GM20431 (cell line): Measurements from ENCODE around the gene GNS.
"Not testable (repeated sequence)": the region's sequence is repeated elsewhere in the genome, so short reads cannot be mapped to it uniquely, and the experiment has no call there.

Experiments used
- in situ Hi-C: fragments of 300-500 bp; cut with MseI, MboI; formaldehyde crosslinking; loops from one replicate; pipeline ENCODE4 v1.15.0; 2020; ENCODE audit warnings: low sequenced_read_pairs; ENCODE audit not compliant: unreplicated experiment

GNS gene

DNA sequence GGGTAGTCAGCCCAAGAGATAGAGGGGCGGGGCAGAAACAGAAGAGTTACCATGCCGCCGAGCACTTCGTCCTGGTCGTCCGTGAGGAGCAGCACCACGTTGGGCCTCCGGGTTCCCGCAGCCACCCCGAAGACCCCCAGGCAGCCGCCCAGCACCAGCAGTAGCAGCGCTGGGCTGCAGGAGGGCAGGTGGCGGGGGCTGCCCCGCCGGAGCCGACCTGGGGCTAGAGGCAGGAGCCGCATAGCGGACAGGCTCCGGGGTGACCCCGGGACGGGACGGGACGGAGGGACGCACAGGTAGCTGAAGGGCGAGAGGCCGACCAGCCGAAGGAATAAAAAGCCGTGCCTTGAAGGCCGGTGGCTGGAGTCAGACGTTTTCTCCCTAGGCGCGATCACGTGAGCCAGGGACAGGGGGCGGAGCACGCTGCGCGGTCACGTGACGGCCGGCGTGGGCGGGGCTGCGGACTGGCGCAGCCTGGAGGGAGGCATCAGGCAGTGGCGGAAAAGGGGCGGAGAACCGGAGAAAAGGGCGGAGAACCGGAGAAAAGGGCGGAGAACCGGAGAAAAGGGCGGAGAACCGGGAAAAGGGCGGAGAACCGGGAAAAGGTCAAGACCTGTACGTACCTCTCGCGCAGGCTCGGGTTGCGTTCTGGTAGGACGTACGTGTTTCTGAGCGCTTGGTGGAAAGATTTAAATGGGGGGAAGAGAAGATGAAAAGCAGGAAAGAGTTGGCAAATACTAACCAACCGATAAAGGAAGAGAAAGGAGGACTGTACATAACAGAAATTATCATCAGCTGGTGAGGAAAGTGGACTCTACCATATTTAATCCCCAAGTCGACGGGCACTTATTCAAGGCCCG lies at the start of gene GNS:
Gene GNS, minus strand, starts transcription at position 372 of the 860 bp plus-strand sequence. Its CDS starts 130 bp downstream, at position 242.
- in situ Hi-C loops = no loop called here

DNA sequence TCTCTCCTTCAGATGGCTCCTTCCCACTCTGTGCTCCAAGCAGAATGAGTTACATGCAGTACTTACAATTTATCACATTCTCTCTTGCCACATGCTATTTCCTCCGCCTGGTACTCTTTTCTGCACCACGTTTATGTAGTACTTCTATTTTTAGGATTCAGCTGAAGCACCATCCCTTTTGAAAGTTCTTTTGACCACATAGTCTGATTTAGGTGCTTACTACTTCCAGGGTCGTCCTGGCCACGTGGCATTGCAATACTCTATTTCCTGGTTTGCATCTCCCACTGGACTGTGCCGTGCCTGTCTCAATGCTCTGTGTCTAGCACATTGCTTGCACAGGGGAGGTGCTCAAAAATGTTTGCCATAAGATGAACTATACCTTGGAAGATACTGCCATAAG lies 48.9 kb upstream of the GNS start:
- in situ Hi-C loops = no loop called here

DNA sequence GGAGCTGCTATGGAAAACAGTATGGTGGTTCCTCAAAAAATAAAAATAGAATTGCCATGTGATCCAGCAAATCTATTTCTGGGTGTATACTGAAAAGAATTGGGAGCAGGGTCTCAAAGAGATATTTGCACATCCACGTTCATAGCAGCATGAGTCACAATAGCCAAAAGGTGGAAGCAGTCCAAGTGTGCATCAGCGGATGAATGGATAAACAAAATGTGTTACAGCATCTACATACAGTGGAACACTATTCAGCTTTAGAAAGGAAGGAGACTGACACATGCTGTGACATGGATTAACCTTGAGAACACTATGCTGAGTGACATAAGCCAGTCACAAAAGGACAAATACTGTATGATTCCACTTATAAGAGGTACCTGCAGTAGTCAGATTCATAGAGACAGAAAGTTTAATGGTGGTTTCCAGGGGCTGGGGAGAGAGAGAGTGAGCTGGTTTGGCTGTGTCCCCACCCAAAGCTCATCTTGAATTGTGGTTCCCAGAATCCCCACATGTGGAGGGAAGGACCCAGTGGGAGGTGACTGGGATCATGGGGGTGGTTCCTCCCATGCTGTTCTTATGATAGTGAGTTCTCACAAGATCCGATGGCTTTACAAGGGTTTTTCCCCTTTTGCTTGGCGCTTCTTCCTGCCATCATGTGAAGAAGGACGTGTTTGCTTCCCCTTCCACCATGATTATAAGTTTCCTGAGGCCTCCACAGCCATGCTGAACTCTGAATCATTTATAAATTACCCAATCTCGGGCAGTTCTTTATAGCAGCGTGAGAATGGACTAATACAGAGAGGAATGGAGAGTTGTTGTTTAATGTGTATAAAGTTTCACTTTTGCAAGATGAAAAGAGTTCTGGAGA lies 47.6 kb upstream of the GNS start:
- in situ Hi-C loops = no loop called here

DNA sequence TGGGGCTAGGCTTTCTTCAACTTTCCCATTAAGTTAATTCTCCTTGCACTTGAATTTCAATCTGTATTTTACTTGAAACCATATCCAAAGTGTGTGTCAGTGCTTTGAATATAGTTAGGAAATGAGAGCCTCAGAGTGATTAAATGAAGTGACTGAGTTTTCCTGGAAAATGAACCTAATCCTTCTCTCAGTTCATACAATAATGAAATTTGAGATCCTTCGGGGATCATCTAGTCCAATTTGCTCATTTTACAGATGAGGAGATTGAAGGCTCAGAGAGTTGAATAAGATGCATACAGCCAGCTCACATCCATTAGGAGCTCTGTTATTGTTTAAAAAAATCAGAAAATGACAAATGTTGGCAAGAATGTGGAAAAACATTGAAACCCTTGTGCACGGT lies 47.0 kb upstream of the GNS start:
- in situ Hi-C loops = no loop called here

DNA sequence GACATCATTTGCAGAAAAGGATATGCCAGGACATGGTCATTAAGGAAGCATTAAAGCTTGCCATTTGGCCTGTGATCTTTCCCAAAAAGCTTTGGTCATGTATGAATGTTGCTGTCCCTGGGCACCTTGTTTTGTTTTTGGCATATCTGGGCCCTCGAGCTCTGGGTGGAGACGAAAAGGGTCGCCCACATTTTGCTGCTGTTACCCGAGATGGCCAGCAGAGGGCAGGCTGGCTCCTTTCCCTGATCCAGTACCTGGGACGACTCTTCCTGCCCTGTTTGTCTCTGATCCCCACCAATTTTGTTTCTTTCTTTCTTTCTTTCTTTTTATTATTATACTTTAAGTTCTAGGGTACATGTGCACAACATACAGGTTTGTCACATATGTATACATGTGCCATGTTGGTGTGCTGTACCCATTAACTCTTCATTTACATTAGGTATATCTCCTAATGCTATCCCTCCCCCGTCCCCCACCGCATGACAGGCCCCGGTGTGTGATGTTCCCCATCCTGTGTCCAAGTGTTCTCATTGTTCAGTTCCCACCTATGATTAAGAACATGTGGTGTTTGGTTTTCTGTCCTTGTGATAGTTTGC lies 43.1 kb upstream of the GNS start:
- in situ Hi-C loops = not testable (repeated sequence)

DNA sequence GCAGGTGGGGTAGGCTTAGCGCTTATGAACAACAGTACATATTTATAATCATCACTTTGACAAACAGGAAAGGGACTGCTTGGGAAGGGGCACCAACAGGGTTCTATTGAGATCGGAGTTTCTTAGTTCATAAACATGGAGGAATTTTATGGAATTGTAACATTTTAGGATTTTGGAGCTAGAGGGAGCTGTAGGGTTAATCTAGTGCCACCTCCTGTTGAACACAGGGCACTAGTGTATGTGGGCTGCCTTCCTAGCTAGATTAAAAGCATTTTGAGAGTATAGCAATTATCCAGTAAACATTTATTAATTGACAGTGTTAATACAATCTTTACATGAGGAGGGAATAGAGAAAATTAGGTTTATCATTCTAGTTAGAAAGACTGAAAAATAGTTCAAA lies 42.2 kb upstream of the GNS start:
- in situ Hi-C loops = no loop called here

DNA sequence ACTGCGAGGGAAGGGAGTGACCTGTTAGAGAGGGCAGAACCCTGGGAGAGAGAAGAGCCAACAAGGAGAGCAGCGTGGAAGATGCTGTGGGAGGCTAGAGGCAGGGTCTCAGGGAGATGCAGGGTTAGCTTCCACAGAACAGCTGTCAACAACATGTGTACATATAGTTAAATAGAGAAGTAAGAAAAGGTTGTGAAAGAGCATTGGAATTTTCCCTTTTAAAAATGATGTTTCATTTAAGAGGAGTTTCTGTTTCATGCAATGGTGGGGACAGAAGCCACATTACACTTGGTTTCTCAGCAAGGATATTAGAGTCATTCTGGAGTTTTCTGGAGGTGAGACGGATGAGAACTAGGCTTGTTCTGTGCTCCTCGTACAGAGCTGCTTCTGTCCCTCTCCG lies 41.4 kb upstream of the GNS start:
- in situ Hi-C loops = no loop called here

DNA sequence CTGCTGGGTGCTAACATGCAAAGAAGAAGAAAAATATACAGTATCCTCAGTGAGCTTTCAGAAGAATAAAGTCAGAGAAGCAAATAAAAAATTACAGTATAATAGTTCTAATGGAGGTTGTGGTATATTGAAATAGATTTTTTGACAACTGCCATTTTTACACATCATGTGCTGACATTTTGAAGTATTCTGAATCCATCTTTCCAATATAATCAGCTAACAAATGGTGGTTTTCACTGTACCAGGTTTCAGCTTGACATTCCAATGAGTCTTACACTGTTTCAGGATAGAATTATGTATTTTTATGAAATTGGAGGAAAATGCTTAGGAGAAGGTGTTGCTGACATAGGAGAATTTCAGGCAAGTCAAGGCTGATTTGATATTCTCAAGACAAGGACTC lies 39.0 kb upstream of the GNS start:
- in situ Hi-C loops = no loop called here

DNA sequence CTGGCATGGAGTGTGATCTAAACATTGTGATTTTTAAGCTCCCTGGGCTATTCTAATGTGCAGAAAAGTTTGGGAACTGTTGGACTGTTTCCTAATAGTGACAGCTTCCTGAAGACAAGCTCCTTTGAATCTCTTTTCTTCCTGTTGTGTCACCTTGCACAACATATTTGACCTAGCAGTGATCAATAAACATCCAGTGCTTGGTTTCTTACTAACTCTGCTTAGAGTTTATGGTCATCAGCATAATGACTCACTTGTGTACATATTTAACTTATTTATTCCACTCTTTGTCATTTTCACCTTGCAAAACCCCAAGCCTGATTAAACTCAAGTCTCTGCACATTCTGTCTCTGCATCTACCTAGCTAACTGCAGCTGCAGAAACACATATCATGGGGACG lies 38.0 kb upstream of the GNS start:
- in situ Hi-C loops = no loop called here

DNA sequence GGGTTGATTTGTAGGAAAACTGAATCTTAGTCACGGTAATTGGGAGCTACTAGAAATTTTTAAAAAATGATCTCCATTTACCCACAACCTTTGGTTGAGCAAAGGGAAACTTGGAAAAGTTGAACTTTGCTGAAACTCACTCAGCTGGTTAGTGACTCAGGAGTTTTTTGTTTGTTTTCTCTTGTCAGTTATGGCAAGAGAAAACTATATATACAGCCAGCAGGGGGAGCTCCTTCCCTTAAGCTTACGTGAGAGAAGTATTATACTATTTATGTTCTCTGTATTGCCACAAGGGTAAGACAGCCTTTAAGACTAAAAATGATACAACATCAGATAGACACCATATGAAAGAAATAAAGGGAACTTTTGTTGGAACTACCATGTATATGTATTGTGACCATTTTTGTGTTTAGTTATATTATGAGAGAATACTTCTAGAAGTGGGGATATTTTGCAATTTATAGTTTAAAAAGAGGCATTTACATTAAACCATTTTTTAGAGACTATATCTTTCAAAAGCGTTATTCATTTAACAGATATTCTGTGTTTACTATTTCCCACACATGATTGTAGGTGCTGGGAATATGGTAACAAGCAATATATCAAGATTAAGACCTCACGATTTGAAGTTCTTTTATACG lies 37.1 kb upstream of the GNS start:
- in situ Hi-C loops = no loop called here

DNA sequence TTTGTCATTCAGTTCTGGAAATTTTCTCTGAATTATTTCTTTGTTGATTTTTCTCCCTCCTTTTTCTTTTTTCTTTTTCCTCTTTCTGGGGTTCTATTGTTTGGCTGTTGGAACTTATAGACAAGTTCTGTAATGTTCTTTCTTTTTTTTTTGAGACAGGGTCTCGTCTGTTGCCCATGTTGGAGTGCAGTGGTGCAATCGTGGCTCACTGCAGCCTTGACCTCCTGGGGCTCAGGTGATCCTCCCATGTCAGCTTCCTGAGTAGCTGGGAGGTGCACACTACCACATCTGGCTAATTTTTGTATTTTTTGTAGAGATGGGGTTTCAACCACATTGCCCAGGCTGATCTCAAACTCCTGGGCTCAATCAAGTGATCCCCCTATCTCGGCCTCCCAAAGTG lies 35.1 kb upstream of the GNS start:
- in situ Hi-C loops = no loop called here

DNA sequence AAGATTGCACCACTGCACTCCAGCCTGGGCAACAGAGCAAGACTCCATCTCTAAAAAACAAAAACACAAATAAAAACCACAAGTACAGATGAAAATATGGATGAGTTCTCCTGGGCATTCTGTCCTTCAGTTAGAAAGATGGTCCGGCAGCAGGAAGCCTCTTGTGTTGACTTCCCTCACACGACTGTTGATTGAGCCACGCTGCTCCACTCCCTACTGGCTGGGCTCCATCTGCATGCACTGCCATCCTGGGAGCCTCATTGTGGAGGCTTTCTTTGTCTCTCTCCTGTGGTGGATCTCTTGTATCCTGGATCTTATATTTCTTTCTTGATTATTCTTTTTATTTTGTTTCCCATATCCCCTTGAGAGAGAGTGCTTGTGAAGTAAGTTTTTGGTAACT lies 34.4 kb upstream of the GNS start:
- in situ Hi-C loops = no loop called here

DNA sequence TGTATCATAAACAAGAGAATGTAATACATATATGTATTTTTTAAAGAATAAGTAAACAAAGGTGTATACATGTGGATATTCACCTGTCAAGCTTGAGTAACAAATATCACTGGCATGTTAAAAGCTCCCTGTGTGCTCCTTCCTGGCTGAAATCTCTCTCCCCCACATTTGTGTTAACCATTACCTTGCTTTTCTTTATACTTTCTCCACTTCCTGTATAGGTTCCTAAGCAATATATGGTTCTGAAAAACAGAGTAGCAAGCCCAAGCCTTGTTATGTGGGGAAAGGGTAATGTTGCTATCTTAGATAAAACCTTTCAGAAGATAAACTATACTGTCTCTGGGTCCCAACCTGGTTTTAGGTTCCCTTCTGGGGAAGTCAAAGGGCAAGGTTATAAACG lies 32.9 kb upstream of the GNS start:
- in situ Hi-C loops = no loop called here

DNA sequence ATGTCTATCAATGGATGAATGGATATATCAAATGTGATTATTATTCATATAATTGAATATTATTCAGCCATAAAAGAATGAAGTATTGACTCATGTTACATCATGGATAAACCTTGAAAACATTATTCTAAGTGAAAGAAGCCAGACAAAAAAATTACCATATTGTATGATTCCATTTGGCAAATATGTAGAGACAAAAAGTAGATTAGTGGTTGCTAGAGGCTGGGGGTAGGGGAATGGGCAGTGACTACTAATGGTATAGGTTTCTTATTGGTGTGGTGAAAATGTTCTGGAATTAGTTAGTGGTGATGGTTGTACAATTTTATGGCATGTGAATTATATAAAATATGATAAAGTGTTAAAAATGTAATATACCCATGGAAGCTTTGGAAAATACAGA lies 31.8 kb upstream of the GNS start:
- in situ Hi-C loops = no loop called here

DNA sequence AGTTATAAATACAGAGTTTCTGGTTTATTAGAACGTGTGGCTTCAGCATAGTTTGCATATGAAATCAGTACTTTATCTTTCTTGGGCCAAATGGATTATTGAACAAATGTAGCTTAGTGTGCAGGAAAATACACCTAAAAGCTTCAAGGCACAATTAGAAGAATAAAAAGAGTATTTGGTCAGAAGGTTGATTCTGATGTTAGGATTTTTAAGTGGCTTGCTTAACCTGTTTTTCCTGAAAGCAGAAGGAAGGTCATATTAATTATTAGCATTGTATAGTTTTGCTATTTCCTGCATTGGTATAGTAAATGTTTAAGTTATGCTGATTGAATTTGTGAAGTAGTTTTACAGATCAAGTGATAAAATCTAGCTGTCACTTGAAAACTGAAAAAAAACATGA lies 31.0 kb upstream of the GNS start:
- in situ Hi-C loops = no loop called here

DNA sequence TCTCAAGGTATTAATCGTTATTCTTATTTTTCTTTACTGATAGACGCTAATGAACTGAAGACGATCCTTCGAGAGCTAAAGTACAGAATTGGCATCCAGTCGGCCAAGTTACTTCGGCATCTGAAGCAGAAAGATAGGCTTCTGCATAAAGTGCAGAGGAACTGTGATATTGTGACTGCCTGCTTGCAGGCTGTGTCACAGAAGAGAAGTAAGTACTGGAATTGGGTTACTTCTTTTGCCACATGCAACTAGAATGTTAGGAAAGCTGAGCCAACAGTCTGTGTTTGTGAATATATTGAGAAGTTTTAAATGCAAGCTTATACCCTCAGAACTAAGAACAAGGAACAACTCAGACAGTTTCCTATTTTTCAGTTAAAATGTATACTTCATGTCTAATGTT lies 26.6 kb upstream of the GNS start:
- in situ Hi-C loops = no loop called here

DNA sequence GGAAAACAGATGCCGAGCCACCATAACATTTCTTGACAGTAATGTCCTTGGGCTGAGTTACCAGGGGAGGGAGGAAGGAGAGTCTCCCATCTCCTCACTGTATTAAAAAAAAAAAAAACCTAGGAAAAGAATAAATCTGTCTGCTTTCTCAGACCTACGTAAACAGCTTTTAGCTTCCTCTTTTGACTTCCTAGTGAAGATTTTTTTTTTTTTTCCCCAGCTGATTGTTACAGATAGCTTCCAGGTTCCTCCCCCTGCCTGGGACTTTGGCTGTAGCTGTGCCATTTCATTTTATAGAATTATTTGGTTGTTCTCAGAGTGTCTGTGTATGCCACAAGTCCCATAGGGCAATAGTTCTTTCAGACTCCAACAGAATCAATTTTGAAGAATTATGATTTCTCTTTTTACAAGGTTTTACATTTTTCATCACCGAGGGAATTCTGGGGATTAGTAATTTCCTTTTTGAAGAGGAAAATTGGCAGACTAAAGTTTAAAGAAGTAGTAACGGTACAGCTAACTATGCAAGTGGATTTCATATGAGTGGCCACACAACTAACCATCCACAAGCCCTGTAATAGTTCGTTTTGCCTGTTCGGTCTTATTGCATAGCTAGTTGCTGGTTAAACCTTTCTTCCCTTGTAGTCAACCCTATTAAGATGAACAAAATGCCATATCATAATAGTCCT lies 23.1 kb upstream of the GNS start:
- in situ Hi-C loops = no loop called here

DNA sequence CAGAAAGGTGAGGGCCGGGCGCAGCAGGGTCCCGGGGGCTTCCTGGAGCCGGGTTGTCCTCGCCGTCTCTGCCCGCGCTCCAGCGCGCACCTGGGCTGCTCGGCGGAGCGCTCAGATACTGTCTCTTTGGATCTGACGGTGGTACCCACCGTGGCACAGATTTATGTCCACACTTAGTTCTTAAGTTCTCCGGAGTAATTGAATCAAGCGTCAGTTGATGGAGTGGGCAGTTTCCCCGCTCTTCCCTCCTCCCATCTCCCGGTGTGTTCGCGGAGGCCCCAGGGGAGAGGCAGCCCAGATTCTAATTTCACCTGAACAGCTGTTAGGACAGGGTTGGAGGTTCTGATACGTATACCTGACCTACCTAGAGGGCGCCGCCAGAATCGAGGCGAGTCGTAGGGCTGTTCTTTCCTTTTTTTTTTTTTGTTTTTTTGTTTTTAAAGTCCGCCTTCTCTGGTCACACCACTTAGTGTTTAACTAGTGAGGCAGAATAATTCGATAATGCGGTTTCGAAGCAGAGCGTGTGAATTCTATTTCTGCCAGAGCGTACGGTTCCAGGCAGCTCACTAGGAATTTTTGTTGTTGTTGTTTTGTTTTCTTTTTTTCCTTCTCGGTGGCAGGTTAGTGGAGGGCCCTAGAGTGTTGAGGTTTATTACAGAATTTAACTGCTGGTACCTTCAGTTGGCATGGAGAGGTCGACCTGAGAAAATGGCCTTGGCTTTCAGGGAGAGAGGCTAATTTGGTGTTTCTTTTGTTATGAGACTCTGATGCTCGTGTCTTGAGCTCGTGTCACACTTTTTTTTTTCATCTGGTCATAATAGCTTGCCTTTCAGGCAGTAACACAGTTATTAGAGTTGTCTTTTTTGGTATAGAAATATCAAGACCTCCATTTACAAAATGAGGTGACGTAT lies 22.3 kb upstream of the GNS start:
- in situ Hi-C loops = no loop called here
